H9 (cell line): ENCODE results near the gene NCOA1. TPM values are rescaled to one million over a fixed set of nuclear protein-coding genes. Genes with fewer than 3 reads are reported as not detected.

ENCODE experiments used
- DNase-seq: peaks from one replicate; pipeline ENCODE4 v3.0.0-alpha.2; 2017
- H2AFZ ChIP-seq: one replicate; pipeline ENCODE4 v1.6.1; 2013; ENCODE audit warnings: mild to moderate bottlenecking, low read length, control low read depth, moderate library complexity
- H2AK5ac ChIP-seq: 2 replicates; pipeline ENCODE4 v1.6.1; 2013; ENCODE audit warnings: low read length, control low read depth, mixed read lengths; ENCODE audit not compliant: insufficient read length
- H2BK120ac ChIP-seq: one replicate; pipeline ENCODE4 v1.6.1; 2013; ENCODE audit warnings: low read depth, mild to moderate bottlenecking, low read length, control low read depth, inconsistent platforms; ENCODE audit not compliant: poor library complexity, severe bottlenecking
- H2BK12ac ChIP-seq: 2 replicates; pipeline ENCODE4 v1.6.1; 2013; ENCODE audit warnings: low read length, control low read depth, mixed read lengths, low read depth; ENCODE audit not compliant: insufficient read length
- H2BK15ac ChIP-seq: 2 replicates; pipeline ENCODE4 v1.6.1; 2013; ENCODE audit warnings: low read depth, low read length, control low read depth
- H2BK20ac ChIP-seq: one replicate; pipeline ENCODE4 v1.6.1; 2013; ENCODE audit warnings: low read depth, mild to moderate bottlenecking, low read length, control low read depth, inconsistent platforms; ENCODE audit not compliant: poor library complexity, severe bottlenecking
- H2BK5ac ChIP-seq: 2 replicates; pipeline ENCODE4 v1.6.1; 2013; ENCODE audit warnings: low read length, control low read depth, mixed read lengths; ENCODE audit not compliant: insufficient read length
- H3K14ac ChIP-seq: 2 replicates; pipeline ENCODE4 v1.6.1; 2013; ENCODE audit warnings: low read length, control low read depth; ENCODE audit not compliant: insufficient read depth
- H3K18ac ChIP-seq: 2 replicates; pipeline ENCODE4 v1.6.1; 2013; ENCODE audit warnings: low read depth, mild to moderate bottlenecking, mixed read lengths, low read length, control low read depth; ENCODE audit not compliant: insufficient read length
- H3K23ac ChIP-seq: 2 replicates; pipeline ENCODE4 v1.6.1; 2013; ENCODE audit warnings: low read length, control low read depth, mixed read lengths, low read depth; ENCODE audit not compliant: insufficient read length
- H3K23me2 ChIP-seq: 2 replicates; pipeline ENCODE4 v1.6.1; 2013; ENCODE audit warnings: low read depth, mild to moderate bottlenecking, mixed read lengths, low read length, control low read depth; ENCODE audit not compliant: insufficient read length, poor library complexity, severe bottlenecking
- H3K27ac ChIP-seq: 2 replicates; pipeline ENCODE4 v1.5.1; 2013; ENCODE audit warnings: low read length, control low read depth, mixed read lengths, low read depth; ENCODE audit not compliant: insufficient read length
- H3K27me3 ChIP-seq: 2 replicates; pipeline ENCODE4 v1.6.1; 2013; ENCODE audit warnings: low read length, control low read depth, inconsistent platforms; ENCODE audit not compliant: insufficient read depth
- H3K4ac ChIP-seq: 2 replicates; pipeline ENCODE4 v1.6.1; 2013; ENCODE audit warnings: low read depth, mild to moderate bottlenecking, control low read depth, inconsistent platforms, low read length, moderate library complexity
- H3K4me1 ChIP-seq: 2 replicates; pipeline ENCODE4 v1.6.1; 2013; ENCODE audit warnings: low read length, control low read depth, inconsistent platforms; ENCODE audit not compliant: insufficient read depth
- H3K4me2 ChIP-seq: 2 replicates; pipeline ENCODE4 v1.6.1; 2013; ENCODE audit warnings: low read length, control low read depth, mixed read lengths; ENCODE audit not compliant: insufficient read length, insufficient read depth
- H3K56ac ChIP-seq: 2 replicates; pipeline ENCODE4 v1.6.1; 2013; ENCODE audit warnings: low read depth, mild to moderate bottlenecking, mixed read lengths, low read length, control low read depth; ENCODE audit not compliant: insufficient read length
- H3K79me1 ChIP-seq: 2 replicates; pipeline ENCODE4 v1.6.1; 2013; ENCODE audit warnings: low read depth, mild to moderate bottlenecking, moderate library complexity, low read length, control low read depth, inconsistent platforms; ENCODE audit not compliant: insufficient read depth, poor library complexity, severe bottlenecking
- H3K79me2 ChIP-seq: 2 replicates; pipeline ENCODE4 v1.6.1; 2013; ENCODE audit warnings: low read length, control low read depth, inconsistent platforms; ENCODE audit not compliant: insufficient read depth
- H3K9ac ChIP-seq: 2 replicates; pipeline ENCODE4 v1.6.1; 2013; ENCODE audit warnings: low read length, control low read depth, mixed read lengths; ENCODE audit not compliant: insufficient read length; ENCODE audit errors: extremely low read depth
- H3K9me3 ChIP-seq: one replicate; pipeline ENCODE4 v1.6.1; 2013; ENCODE audit warnings: low read depth, low read length, inconsistent platforms; ENCODE audit not compliant: control insufficient read depth
- H3T11ph ChIP-seq: one replicate; pipeline ENCODE4 v1.6.1; 2013; ENCODE audit warnings: mild to moderate bottlenecking, low read length, control low read depth, inconsistent platforms
- H4K20me1 ChIP-seq: one replicate; pipeline ENCODE4 v1.6.1; 2013; ENCODE audit not compliant: control insufficient read depth, insufficient read length, insufficient read depth
- H4K5ac ChIP-seq: 2 replicates; pipeline ENCODE4 v1.6.1; 2013; ENCODE audit warnings: low read depth, mild to moderate bottlenecking, mixed read lengths, low read length, control low read depth; ENCODE audit not compliant: insufficient read length
- H4K8ac ChIP-seq: replicated peaks from 2 replicates; pipeline ENCODE4 v1.6.1; 2013; ENCODE audit warnings: low read length, control low read depth, mixed read lengths, low read depth; ENCODE audit not compliant: insufficient read length
- H4K91ac ChIP-seq: 2 replicates; pipeline ENCODE4 v1.6.1; 2013; ENCODE audit warnings: low read depth, mild to moderate bottlenecking, moderate library complexity, mixed read lengths, low read length, control low read depth; ENCODE audit not compliant: insufficient read length
- H3K27ac Mint-ChIP-seq, 3 experiments: 2 replicates in 2 of 3; 3 replicates in 1 of 3; pipeline ENCODE4 v1.8.0; 2020 to 2021; ENCODE audit warnings: mixed read lengths in 3 of 3, mild to moderate bottlenecking in 1 of 3, moderate library complexity in 1 of 3
- H3K27me3 Mint-ChIP-seq: 2 replicates; pipeline ENCODE4 v1.8.0; 2021; ENCODE audit warnings: low read depth, mild to moderate bottlenecking, moderate library complexity, mixed read lengths
- H3K36me3 Mint-ChIP-seq, 3 experiments: 2 replicates in 2 of 3; 3 replicates in 1 of 3; pipeline ENCODE4 v1.8.0; 2020 to 2021; ENCODE audit warnings: low read depth in 3 of 3, mixed read lengths in 3 of 3; ENCODE audit not compliant: insufficient read depth in 1 of 3
- H3K4me1 Mint-ChIP-seq, 2 experiments: 2 replicates each; pipeline ENCODE4 v1.8.0; 2020; ENCODE audit warnings: mixed read lengths in 2 of 2
- H3K4me3 Mint-ChIP-seq, 2 experiments: 2 replicates in 1 of 2; 3 replicates in 1 of 2; pipeline ENCODE4 v1.8.0; 2020 to 2021; ENCODE audit warnings: mild to moderate bottlenecking in 2 of 2, mixed read lengths in 2 of 2, moderate library complexity in 1 of 2
- H3K9me3 Mint-ChIP-seq, 2 experiments: 2 replicates in 1 of 2; 3 replicates in 1 of 2; pipeline ENCODE4 v1.8.0; 2020; ENCODE audit warnings: mild to moderate bottlenecking in 2 of 2, mixed read lengths in 2 of 2, moderate library complexity in 1 of 2
- total RNA-seq: library from RNA; stranded (reverse); gene quantifications from 2 replicates; pipeline ENCODE4 v1.2.1, GENCODE V29; 2021
- TF ChIP-seq, protein P1 (sequence below): fragments of 200-600 bp; sonication (generic); conservative IDR thresholded peaks from 3 replicates; pipeline ENCODE4 v1.8.0; 2021; ENCODE audit warnings: antibody characterized with exemption, mild to moderate bottlenecking

The NCOA1 gene
- total RNA-seq, 1 experiment from 2014 or later = 14.8 TPM

DNA sequence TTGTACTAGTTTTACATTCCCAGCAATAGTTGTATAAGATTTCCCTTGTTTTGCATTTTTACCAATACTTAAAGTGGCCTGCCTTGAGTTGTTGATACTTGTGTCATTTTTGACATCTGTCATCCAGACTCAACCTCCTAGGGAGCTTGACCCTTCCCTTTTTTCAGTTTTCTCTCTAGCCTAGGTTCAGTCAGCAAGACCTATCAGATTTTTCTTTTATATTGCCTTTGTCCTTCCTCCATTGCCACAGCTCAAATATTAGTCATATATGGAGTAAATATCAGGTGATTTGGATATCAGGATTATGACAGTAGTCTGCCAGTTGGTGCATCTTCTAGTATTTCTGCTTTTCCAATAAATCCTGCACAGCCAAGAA is 315.6 kb downstream of the NCOA1 start:
- Mint-ChIP-seq H3K27me3 (no peaks in the 10 kb centered on the region; the same call in 1 of the 2 replicates), H3K4me3 (no peak overlapping the region), H3K27ac (no peak overlapping the region), H3K9me3 (peaks cover 38 to 39% of the 10 kb centered on the region in 2 experiments), H3K4me1 (no peaks in the 10 kb centered on the region), H3K36me3 (peaks cover 54 to 75% (median 65%) of the 10 kb centered on the region in 3 experiments)
- TF ChIP-seq, protein P1, sequence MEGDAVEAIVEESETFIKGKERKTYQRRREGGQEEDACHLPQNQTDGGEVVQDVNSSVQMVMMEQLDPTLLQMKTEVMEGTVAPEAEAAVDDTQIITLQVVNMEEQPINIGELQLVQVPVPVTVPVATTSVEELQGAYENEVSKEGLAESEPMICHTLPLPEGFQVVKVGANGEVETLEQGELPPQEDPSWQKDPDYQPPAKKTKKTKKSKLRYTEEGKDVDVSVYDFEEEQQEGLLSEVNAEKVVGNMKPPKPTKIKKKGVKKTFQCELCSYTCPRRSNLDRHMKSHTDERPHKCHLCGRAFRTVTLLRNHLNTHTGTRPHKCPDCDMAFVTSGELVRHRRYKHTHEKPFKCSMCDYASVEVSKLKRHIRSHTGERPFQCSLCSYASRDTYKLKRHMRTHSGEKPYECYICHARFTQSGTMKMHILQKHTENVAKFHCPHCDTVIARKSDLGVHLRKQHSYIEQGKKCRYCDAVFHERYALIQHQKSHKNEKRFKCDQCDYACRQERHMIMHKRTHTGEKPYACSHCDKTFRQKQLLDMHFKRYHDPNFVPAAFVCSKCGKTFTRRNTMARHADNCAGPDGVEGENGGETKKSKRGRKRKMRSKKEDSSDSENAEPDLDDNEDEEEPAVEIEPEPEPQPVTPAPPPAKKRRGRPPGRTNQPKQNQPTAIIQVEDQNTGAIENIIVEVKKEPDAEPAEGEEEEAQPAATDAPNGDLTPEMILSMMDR = no peak
- Histone ChIP-seq H3K79me1 (no peaks in the 10 kb centered on the region), H3K23me2 (no peaks in the 10 kb centered on the region), H3K18ac (no peak overlapping the region), H2BK12ac (no peak overlapping the region), H3T11ph (no peak overlapping the region), H2BK15ac (no peak overlapping the region), H3K14ac (no peak overlapping the region), H3K9ac (no peak overlapping the region), H3K9me3 (peaks cover 13% of the 10 kb centered on the region), H3K4me2 (no peak overlapping the region), H3K56ac (no peak overlapping the region), H4K5ac (no peak overlapping the region), H3K79me2 (peaks cover 6% of the 10 kb centered on the region; the same call in 1 of the 2 replicates), H2BK20ac (no peak overlapping the region), H3K27me3 (no peaks in the 10 kb centered on the region), H3K27ac (no peak overlapping the region), H4K8ac (no peak overlapping the region), H3K4me1 (no peaks in the 10 kb centered on the region), H2BK5ac (no peak overlapping the region), H2AFZ (no peak overlapping the region), H4K20me1 (no peaks in the 10 kb centered on the region), H4K91ac (no peak overlapping the region), H3K4ac (no peak overlapping the region), H3K23ac (no peak overlapping the region), H2AK5ac (no peak overlapping the region), H2BK120ac (no peak overlapping the region)
- DNase-seq = no peak
